Liver (tissue), 9 donors: ENCODE measurements around the gene KIAA0586. TPM values are rescaled to one million over a fixed set of nuclear protein-coding genes. Genes with fewer than 3 reads are reported as not detected.

ENCODE experiments used
- DNase-seq: peaks from one replicate; pipeline ENCODE4 v3.0.0-alpha.2; 2017; ENCODE audit warnings: low spot score
- H3K27ac ChIP-seq, 2 donors: one replicate each; pipeline ENCODE4 v1.7.0; 2013; ENCODE audit warnings: inconsistent platforms in 2 of 2, low read length in 2 of 2, control low read depth in 1 of 2, low read depth in 1 of 2, mild to moderate bottlenecking in 1 of 2
- H3K27me3 ChIP-seq, 4 donors: one replicate each; pipeline versions ENCODE4 v1.6.1 to v1.7.0; 2013; ENCODE audit warnings: low read length in 3 of 4, inconsistent platforms in 1 of 4, mild to moderate bottlenecking in 1 of 4, moderate library complexity in 1 of 4; ENCODE audit not compliant: control insufficient read depth in 4 of 4, insufficient read depth in 4 of 4
- H3K36me3 ChIP-seq, 4 donors: one replicate each; pipeline versions ENCODE4 v1.6.1 to v1.7.0; 2013; ENCODE audit warnings: low read length in 3 of 4, mild to moderate bottlenecking in 3 of 4, low read depth in 1 of 4, moderate library complexity in 1 of 4; ENCODE audit not compliant: control insufficient read depth in 4 of 4, insufficient read depth in 3 of 4
- H3K4me1 ChIP-seq, 4 donors: one replicate each; pipeline versions ENCODE4 v1.6.1 to v1.7.0; 2013; ENCODE audit warnings: low read length in 3 of 4, mild to moderate bottlenecking in 3 of 4, moderate library complexity in 1 of 4; ENCODE audit not compliant: control insufficient read depth in 4 of 4, insufficient read depth in 4 of 4
- H3K4me3 ChIP-seq, 3 donors: one replicate each; pipeline versions ENCODE4 v1.6.1 to v1.7.0; 2013; ENCODE audit warnings: low read length in 3 of 3, control low read depth in 1 of 3, low read depth in 1 of 3, mild to moderate bottlenecking in 1 of 3
- H3K9ac ChIP-seq, 2 donors: one replicate each; pipeline ENCODE4 v1.7.0; 2013; ENCODE audit warnings: low read length in 2 of 2, mild to moderate bottlenecking in 2 of 2, moderate library complexity in 2 of 2, control low read depth in 1 of 2, low read depth in 1 of 2
- H3K9me3 ChIP-seq, 4 donors: one replicate each; pipeline versions ENCODE4 v1.6.1 to v1.7.0; 2013; ENCODE audit warnings: low read length in 3 of 4; ENCODE audit not compliant: control insufficient read depth in 4 of 4
- ATF3 ChIP-seq: IDR thresholded peaks from 2 replicates; pipeline ENCODE4 v1.6.1; 2016; ENCODE audit warnings: antibody characterized with exemption
- CTCF ChIP-seq: fragments of 150-350 bp; IDR thresholded peaks from 2 replicates; pipeline ENCODE4 v1.5.1; 2017; ENCODE audit warnings: improper control_type of control experiment, low read depth, low read length; ENCODE audit not compliant: missing input control
- EGR1 ChIP-seq, 2 donors: IDR thresholded peaks; 2 replicates each; pipeline ENCODE4 v1.6.1; 2016 to 2018; ENCODE audit warnings: antibody characterized with exemption in 2 of 2, low read depth in 2 of 2
- FOXA2 ChIP-seq: IDR thresholded peaks from 2 replicates; pipeline ENCODE4 v1.6.1; 2016; ENCODE audit warnings: antibody characterized with exemption
- GABPA ChIP-seq, 2 donors: IDR thresholded peaks in 1 of 2; conservative IDR thresholded peaks in 1 of 2; 2 replicates each; pipeline ENCODE4 v1.6.1; 2016; ENCODE audit warnings: antibody characterized with exemption in 2 of 2, mild to moderate bottlenecking in 1 of 2, moderate library complexity in 1 of 2
- HNF4A ChIP-seq, 2 donors: conservative IDR thresholded peaks; 2 replicates each; pipeline ENCODE4 v1.6.1; 2016; ENCODE audit warnings: antibody characterized with exemption in 2 of 2, mild to moderate bottlenecking in 2 of 2
- HNF4G ChIP-seq: IDR thresholded peaks from 2 replicates; pipeline ENCODE4 v1.6.1; 2016; ENCODE audit warnings: antibody characterized with exemption
- JUND ChIP-seq, 2 donors: IDR thresholded peaks; 2 replicates each; pipeline ENCODE4 v1.6.1; 2016; ENCODE audit warnings: antibody characterized with exemption in 2 of 2
- MAX ChIP-seq: IDR thresholded peaks from 2 replicates; pipeline ENCODE4 v1.6.1; 2016; ENCODE audit warnings: antibody characterized with exemption
- NR2F2 ChIP-seq: IDR thresholded peaks from 2 replicates; pipeline ENCODE4 v1.6.1; 2016; ENCODE audit warnings: antibody characterized with exemption
- REST ChIP-seq: IDR thresholded peaks from 2 replicates; pipeline ENCODE4 v1.6.1; 2016; ENCODE audit warnings: antibody characterized with exemption, mild to moderate bottlenecking
- RXRA ChIP-seq, 2 donors: IDR thresholded peaks; 2 replicates each; pipeline ENCODE4 v1.6.1; 2017 to 2018; ENCODE audit warnings: antibody characterized with exemption in 2 of 2, mild to moderate bottlenecking in 1 of 2
- SP1 ChIP-seq: IDR thresholded peaks from 2 replicates; pipeline ENCODE4 v1.6.1; 2018; ENCODE audit warnings: antibody characterized with exemption, mild to moderate bottlenecking
- TAF1 ChIP-seq: conservative IDR thresholded peaks from 2 replicates; pipeline ENCODE4 v1.6.1; 2016; ENCODE audit warnings: antibody characterized with exemption, mild to moderate bottlenecking
- YY1 ChIP-seq: IDR thresholded peaks from 2 replicates; pipeline ENCODE4 v1.6.1; 2016; ENCODE audit warnings: antibody characterized with exemption, mild to moderate bottlenecking
- ZBTB33 ChIP-seq: IDR thresholded peaks from 2 replicates; pipeline ENCODE4 v1.6.1; 2016; ENCODE audit warnings: antibody characterized with exemption
- WGBS: extraction: QIAGEN DNeasy Blood & Tissue Kit; methylation state at CpG from one replicate; pipeline ENCODE4 v1.1.7; 2013; 5-methylcytosine and 5-hydroxymethylcytosine counted together
- polyA plus RNA-seq, 2 donors: library from polyadenylated mRNA; stranded (reverse) in 1 of 2; unstranded in 1 of 2; fragments of 200-250 nt in 1 of 2; fragments of >200 nt in 1 of 2; fragmentation: Nextera tagmentation in 1 of 2; extraction: Ambion mirVana in 1 of 2; gene quantifications; one replicate each; pipeline versions ENCODE4 v1.2.1 to v1.2.3, GENCODE V29; 2013 to 2015
- total RNA-seq, 2 donors: library from RNA; depleted of rRNA; stranded (reverse); fragments of >200 nt; gene quantifications; one replicate each; pipeline ENCODE4 v1.2.3, GENCODE V29; 2014
- donor health status: healthy.
- donor health status: healthy.
- donor health status: healthy.
- donor health status: healthy.
- donor health status: healthy.

Gene KIAA0586
- total and polyA plus RNA-seq, 4 donors, result 3.6 to 18.2 (median 7.8) TPM

- Histone ChIP-seq H3K9ac (no peak overlapping the region), H3K9me3 (no peaks in the 10 kb centered on the region), H3K27ac (no peak overlapping the region), H3K4me3 (no peak overlapping the region), H3K4me1 (no peaks in the 10 kb centered on the region), H3K27me3 (no peaks in the 10 kb centered on the region), H3K36me3 (no peaks in the 10 kb centered on the region)
- WGBS, result 89% methylated on average over 3 of the region's 3 CpGs
- TF ChIP-seq CTCF, result no peak
- no peak for TF ChIP-seq YY1
- TF ChIP-seq TAF1, result no peak
- TF ChIP-seq RXRA (IDR thresholded peaks at IDR 0.05), result no peak
- TF ChIP-seq FOXA2, result no peak
- TF ChIP-seq JUND (IDR thresholded peaks at IDR 0.05), result no peak
- no peak for TF ChIP-seq SP1
- no peak for TF ChIP-seq NR2F2
- no peak for TF ChIP-seq EGR1 (IDR thresholded peaks at IDR 0.05; ENCODE audit: low read depth in 2 of 2)
- TF ChIP-seq HNF4A (conservative IDR thresholded peaks at IDR 0.05), result no peak
- TF ChIP-seq GABPA (IDR thresholded peaks at IDR 0.05 in 1 of 2, conservative IDR thresholded peaks at IDR 0.05 in 1 of 2), result no peak
- TF ChIP-seq ATF3, result no peak
- no peak for TF ChIP-seq REST
- no peak for TF ChIP-seq MAX
- no peak for TF ChIP-seq ZBTB33
- no peak for DNase-seq
Observed at GRCh38 chr14:58566979-58567378, 139.5 kb downstream of the KIAA0586 start.

GRCh38 chr14:58568322-58568721 lies 140.8 kb downstream of the KIAA0586 start:
- no peak overlapping the region for H3K4me3 ChIP-seq
- H3K27ac ChIP-seq, result no peak overlapping the region
- no peaks in the 10 kb centered on the region for H3K27me3 ChIP-seq
- TF ChIP-seq JUND (IDR thresholded peaks at IDR 0.05) (no peak), HNF4A (conservative IDR thresholded peaks at IDR 0.05) (no peak), NR2F2 (no peak), YY1 (no peak), GABPA (IDR thresholded peaks at IDR 0.05 in 1 of 2, conservative IDR thresholded peaks at IDR 0.05 in 1 of 2) (no peak), HNF4G (no peak), MAX (no peak), RXRA (IDR thresholded peaks at IDR 0.05) (no peak)
- H3K36me3 ChIP-seq, result no peaks in the 10 kb centered on the region
- H3K9me3 ChIP-seq, result no peaks in the 10 kb centered on the region
- H3K9ac ChIP-seq, result no peak overlapping the region
- DNase-seq, result no peak
- H3K4me1 ChIP-seq, result no peaks in the 10 kb centered on the region
- 95% methylated on average over 3 of the region's 3 CpGs for WGBS
